ENCODE results near the gene EYS.
"Not testable (repeated sequence)": the region's sequence is repeated elsewhere in the genome, so short reads cannot be mapped to it uniquely, and the experiment has no call there.

Gene EYS

GRCh38 chr6:63926950-63927927 is 1779.8 kb downstream of the EYS start:
- FAIRE-seq: no peak

DNA sequence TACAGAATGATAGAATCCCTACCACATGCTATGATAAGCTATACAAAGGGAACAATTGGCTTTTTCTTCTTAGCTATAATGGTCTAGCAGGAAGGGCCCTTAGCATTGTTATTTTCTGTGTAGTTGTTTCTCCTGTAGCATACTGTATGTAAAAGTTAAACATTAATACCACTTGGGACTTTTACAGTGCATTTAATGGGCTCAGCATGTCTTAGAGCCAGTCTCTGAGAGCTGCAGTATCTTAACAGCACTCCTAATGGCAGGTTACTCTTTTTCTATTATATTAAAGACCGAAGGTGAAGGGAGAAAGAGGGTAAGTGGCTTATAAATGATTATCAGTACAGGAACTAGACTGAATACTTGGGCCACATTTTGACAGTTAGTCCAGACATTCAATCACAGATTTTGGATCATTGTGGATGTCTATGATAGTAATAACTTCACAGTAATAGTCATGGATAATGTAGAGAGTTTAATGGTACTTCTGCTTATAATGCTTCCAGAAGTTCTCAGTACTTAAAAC is 1780.7 kb downstream of the EYS start:
- FAIRE-seq: no peak

DNA sequence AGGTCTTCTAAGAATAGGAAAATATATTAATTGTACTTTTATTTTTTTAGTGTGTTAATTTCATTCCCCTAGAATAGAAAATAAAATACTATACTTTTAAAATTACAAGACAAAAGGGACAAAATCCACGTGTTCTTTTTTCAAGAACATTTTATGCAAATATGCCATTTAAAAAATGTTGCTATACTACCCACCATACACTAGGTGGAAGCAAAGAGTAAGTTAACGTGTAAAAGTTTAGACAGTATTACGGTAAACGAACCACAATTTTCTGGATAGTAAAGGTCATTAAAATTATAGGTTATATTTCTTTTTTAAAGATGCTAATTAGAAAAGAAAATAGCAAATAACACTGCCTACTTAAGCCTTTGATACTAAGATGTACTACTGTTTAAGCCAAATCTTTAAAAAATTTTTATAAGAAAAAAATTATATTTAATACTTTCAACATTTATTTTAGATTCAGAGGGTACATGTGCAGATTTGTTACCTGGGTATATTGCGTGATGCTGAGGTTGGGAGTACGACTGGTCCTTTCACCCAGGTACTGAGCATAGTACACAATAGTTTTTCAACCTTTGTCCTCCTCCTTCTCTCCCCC is 1783.8 kb downstream of the EYS start:
- peak; percentile 99 for FAIRE-seq

DNA sequence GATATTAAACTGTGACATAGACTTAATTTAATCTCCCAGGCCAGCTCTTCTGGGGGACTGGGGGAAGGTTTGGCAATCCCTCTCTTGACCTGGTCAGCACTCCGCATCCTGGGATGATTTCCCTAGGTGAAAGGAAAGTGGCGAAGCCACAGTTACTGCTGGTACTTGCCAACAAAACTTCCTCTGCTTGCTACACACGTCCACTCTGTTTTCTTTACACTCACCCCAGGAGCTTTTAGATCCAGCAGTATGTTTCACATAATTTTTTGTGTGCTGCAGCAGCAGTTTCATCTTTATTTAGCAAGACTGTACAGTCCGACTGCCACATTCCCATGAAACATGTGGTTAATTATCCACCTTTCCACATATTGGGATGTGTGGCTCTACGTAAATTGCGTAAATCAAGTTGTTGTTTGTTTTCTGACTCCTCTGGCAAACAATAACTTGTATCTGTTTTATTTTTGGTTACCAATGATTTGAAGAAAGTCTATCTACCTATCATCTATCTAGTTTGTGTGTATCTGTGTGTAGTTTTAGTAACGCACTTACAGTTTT is 1787.4 kb downstream of the EYS start:
- FAIRE-seq: no peak

DNA sequence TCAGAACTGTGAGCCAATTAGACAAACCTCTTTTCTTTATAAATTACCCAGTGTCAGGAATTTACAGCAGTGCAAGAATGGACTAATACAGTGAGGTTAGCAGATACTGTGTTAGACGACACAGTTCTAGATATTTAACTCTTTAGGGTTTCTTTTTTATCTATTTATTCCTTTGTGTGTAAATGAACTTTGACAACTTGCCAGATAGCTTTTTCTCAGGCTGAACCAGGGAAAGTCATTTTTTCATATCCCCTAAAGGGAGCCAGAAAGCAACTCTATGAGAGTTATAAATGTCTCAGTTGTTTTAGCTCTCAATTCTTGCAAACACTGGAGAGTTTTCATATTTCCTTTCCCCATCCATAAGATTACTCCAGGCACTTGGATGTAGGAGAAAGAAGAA is 1794.1 kb downstream of the EYS start:
- FAIRE-seq: no peak

- FAIRE-seq: no peak
Measured at GRCh38 chr6:63910863-63911551, 1796.0 kb downstream of the EYS start.

- FAIRE-seq: no peak
Measured at GRCh38 chr6:63904650-63905248, 1802.3 kb downstream of the EYS start.

GRCh38 chr6:63899550-63899949 is 1807.5 kb downstream of the EYS start:
- no peak for FAIRE-seq

DNA sequence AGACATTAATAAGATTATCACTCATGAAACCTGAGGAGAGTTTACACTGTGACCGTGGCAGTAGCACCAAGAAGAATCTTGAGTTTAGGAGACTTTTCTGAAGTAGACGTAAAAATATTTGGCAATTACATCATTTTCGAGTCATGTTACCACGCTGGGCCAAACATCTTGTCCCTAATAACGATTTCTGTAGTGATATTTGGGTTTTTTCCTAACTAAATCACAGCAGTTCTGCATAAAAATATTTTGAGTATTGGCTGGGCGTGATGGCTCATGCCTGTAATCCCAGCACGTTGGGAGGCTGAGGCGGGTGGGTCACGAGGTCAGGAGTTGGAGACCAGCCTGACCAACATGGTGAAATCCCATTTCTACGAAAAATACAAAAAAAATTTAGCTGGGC is 1809.1 kb downstream of the EYS start:
- no peak for FAIRE-seq

- FAIRE-seq: no peak
Measured at GRCh38 chr6:63897459-63897858, 1809.6 kb downstream of the EYS start.

- FAIRE-seq: no peak
Measured at GRCh38 chr6:63888416-63888815, 1818.6 kb downstream of the EYS start.

- FAIRE-seq: not testable (repeated sequence)
Measured at GRCh38 chr6:63887804-63888203, 1819.2 kb downstream of the EYS start.

DNA sequence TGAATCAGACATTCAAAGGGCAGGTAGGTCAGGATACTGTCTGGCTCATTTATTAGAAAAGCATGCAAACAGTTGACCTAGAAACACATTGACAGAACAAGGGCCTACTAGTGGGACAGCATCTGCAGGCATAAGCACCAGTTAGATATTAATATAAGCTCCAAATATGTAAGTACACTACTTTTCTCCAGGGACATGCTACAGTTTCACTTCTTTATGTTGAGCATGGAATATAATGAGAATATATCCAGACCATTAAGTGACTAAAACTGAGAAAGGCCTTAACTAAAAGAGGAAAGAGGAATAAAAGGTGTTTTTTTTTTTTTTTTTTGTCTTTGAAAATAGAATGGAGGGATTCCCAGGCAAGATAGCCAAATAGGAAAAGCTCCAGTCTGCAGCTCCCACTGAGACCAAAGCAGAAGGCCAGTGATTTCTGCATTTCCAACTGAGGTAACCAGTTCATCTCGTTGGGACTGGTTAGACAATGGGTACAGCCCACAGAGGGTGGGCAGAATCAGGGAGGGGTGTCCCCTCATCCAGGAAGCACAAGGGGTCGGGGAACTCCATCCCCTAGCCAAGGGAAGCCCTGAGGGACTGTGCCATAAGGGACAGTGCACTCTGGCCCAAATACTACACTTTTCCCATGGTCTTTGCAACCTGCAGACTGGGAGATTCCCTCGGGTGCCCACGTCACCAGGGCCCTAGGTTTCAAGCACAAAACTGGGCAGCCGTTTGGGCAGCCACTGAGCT is 1819.8 kb downstream of the EYS start:
- FAIRE-seq: no peak

GRCh38 chr6:63886341-63886740 is 1820.7 kb downstream of the EYS start:
- no peak for FAIRE-seq

DNA sequence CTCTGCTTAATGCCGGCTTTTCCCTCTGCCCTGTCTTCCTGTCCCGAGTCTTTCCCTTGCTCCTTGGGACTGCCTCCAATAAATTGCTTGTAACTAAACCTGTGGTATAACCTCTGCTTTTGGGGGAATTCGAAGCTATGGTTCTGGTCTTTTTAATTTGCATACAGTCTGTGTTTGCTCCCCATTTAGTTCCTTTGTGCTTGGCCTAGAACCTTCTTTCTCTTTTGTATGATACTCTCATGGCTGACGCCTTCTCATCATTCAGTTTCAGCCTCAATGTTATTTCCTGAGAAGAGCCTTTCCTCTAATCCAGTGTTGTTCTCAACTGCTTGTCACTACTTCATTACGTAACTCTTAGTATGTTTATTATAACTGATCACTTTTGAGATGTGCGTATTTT is 1823.4 kb downstream of the EYS start:
- FAIRE-seq: no peak

- no peak for FAIRE-seq
Measured at GRCh38 chr6:63882208-63882607, 1824.8 kb downstream of the EYS start.

DNA sequence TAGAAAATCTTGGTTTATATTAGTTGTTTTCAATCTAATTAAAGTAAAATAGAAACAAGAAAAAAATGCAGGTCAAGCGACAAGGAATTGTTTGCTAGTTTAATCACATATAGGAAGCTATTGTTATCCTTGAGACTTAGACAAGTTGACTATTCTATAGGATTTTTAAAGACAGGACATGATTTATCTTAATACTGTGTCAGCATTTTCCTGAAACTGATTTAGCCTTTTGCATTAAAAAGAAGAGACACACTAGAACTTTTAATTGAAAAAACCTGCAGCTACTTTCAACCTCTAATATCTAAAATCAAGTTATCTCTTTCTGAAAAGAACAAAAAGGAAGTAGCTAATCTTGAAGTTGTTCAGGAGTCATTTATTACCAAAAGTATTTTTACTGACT is 1825.2 kb downstream of the EYS start:
- peak; percentile 65 for FAIRE-seq

DNA sequence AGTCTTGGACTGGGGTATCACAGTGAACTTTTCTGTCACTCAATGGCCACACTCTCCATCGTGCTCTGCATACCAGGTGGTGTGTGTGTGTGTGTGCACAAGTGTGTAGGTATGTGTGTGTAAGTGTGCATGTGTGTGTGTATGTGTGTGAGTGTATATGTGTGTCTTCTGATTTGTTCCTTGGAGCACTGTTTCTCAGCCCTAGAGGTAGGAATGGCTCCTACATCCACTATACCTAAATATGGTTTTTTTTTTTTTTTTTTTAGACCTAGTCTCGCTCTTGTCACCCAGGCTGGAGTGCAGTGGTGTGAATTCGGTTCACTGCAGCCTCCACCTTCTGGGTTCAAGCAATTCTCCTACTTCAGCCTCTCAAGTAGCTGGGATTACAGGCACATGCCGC is 1834.8 kb downstream of the EYS start:
- no peak for FAIRE-seq

DNA sequence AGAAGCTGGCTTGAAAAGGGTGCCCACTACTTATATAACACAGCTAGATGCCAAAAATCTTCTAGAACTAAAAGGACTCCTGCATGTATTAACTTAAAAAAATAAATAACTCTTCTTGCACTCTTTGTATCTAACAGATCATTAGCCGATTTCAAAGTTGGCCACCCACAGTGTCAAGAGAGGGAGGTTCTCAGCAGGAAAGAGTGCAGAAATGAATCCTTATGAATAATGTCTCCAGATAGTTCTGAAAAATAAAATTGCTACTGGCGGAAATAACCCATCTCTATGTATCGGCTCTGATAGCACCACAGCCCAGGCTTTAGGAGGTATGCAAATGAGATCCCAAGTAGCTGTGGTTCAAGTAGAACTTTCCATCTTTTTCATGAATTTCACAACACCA is 1838.7 kb downstream of the EYS start:
- no peak for FAIRE-seq

DNA sequence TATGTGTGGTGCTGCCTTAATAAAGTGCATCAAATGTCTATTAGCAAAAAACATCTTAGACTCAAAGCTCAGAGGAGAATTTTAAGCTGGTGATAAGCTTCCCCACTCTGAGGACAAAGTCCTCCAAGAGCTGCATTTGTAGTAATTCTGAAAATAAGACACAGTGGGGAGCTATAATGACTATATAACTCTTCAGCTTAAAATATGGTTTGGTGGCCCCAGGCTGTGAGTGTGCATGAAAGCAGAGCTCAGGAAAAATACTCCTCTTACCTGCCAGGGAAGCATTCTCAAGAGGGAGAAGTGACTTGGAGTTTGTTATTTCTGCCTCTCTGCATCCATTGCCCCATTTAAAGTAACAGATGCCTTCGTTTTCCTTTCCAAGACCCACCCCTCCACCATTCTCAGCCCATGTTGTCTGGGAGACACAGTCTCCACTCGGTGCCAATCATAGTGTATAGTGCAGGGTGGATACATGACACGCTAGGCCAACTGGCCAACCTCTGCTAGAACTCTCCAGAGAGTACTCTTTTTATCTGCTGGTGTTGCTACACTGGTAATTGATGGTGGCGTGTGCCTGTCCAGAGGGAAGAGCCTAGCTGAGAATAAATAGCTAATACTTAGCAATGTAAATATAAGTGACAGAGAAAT is 1842.2 kb downstream of the EYS start:
- FAIRE-seq: no peak

DNA sequence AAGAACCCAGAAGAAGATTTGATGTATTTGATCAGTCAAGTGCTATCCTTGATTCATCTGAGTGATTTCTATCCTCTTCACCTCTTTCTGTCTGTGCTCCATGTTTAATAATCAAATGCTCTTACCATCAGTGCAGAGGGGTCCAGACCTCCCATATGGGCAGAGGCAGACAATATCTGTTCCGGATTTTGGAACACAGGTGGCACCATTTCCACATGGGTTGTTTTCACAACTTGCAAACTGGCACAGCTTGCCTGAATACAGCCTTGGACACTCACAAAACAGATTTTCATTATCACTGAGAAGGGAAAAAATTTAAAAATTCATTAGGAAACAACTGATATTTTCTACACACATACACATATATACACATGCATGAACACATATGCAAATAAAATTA is 1843.0 kb downstream of the EYS start:
- no peak for FAIRE-seq

All from A204.1 (cell line).